ENCODE data around the gene TRIML1. TPM values are rescaled to one million over a fixed set of nuclear protein-coding genes. Genes with fewer than 3 reads are reported as not detected.
A peak's percentile ranks its signal among the peaks of the same experiment; 100 is the strongest.

TRIML1 gene
- total RNA-seq, 1 experiment from 2014 or later: not detected

GRCh38 chr4:188107931-188108843, 31.1 kb upstream of the TRIML1 start:
- Histone ChIP-seq H3K4me2 (ENCODE audit: low read length) (peak overlapping the region; percentile 78), H3K27ac (ENCODE audit: low read depth, low read length) (peak overlapping the region; percentile 75), H3K9ac (ENCODE audit: low read length) (peak overlapping the region; percentile 47), H3K4me1 (ENCODE audit: control insufficient read depth in 1 of 2, insufficient read depth in 2 of 2, low read length in 2 of 2) (peaks cover 39 to 53% of the 10 kb centered on the region in 2 experiments), H2AFZ (ENCODE audit: low read depth, low read length, poor library complexity, severe bottlenecking) (peak overlapping the region; percentile 95), H3K36me3 (ENCODE audit: control insufficient read depth in 1 of 2, insufficient read depth in 2 of 2, low read length in 2 of 2) (peaks cover 0 to 6% of the 10 kb centered on the region in 2 experiments; a peak in 2 of 4 replicates), H3K9me3 (ENCODE audit: control insufficient read depth in 1 of 2, insufficient read depth in 1 of 2, low read depth in 1 of 2, low read length in 2 of 2) (no peaks in the 10 kb centered on the region), H3K79me2 (ENCODE audit: insufficient read depth, low read length) (0 out of 2 replicates have a peak, but pooled peaks cover 5% of the 10 kb centered on the region), H3K4me3 (replicated peaks in 1 of 2; ENCODE audit: low read depth in 1 of 2, low read length in 2 of 2) (peak overlapping the region; percentile 38 to 52), H4K20me1 (ENCODE audit: insufficient read depth) (no peaks in the 10 kb centered on the region), H3K27me3 (ENCODE audit: insufficient read depth, low read length) (no peaks in the 10 kb centered on the region), H3K9me2 (ENCODE audit: insufficient read depth) (no peaks in the 10 kb centered on the region)
- BruUV-seq (replicated peaks): no TSS peak
- TF ChIP-seq, protein P1, sequence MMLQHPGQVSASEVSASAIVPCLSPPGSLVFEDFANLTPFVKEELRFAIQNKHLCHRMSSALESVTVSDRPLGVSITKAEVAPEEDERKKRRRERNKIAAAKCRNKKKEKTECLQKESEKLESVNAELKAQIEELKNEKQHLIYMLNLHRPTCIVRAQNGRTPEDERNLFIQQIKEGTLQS (IDR thresholded peaks at IDR 0.05): no peak
- TF ChIP-seq JUND (IDR thresholded peaks at IDR 0.05) (peak; percentile 44; the same call in 1 of the 2 replicates), CBX3 (IDR thresholded peaks at IDR 0.05; ENCODE audit: low read depth) (0 out of 2 replicates have a peak, but pooled peaks have one; percentile 10), FOSL1 (IDR thresholded peaks at IDR 0.05; ENCODE audit: low read depth) (peak; percentile 44; the same call in 1 of the 2 replicates), EZH2phosphoT487 (IDR thresholded peaks at IDR 0.05; ENCODE audit: borderline replicate concordance) (no peak)
- intact Hi-C loops (cut with micrococcal nuclease): loop anchor here (5.0 kb wide), 1 partner anchor 116 kb away; no protein-coding TSS in a partner anchor
- POLR2A ChIA-PET: no interaction called here
- RAD21 ChIA-PET (ENCODE audit: low non-redundant PET in 1 of 2, low total read pairs in 2 of 2, uncharacterized antibody in 2 of 2, unreplicated experiment in 2 of 2): no interaction called here
- CTCF ChIA-PET: interaction anchor here (0.6 kb wide), 1 partner anchor 261 kb away, joined by 3 read pairs; no protein-coding TSS in a partner anchor
- ATAC-seq: peak; percentile 51
- DNase-seq (ENCODE audit: low read depth, low spot score): peak; percentile 51

- intact Hi-C loops (cut with micrococcal nuclease): loop anchor here (5.0 kb wide), 1 partner anchor 117 kb away; no protein-coding TSS in a partner anchor
- ChIA-PET CTCF (no interaction called here), POLR2A (interaction anchor here (1.1 kb wide), 1 partner anchor 18 kb away, joined by 3 read pairs; no protein-coding TSS in a partner anchor), RAD21 (ENCODE audit: low non-redundant PET in 1 of 2, low total read pairs in 2 of 2, uncharacterized antibody in 2 of 2, unreplicated experiment in 2 of 2) (no interaction called here)
- Histone ChIP-seq H3K9ac (ENCODE audit: low read length) (peak within 1 kb of the TSS; percentile 47), H2AFZ (ENCODE audit: low read depth, low read length, poor library complexity, severe bottlenecking) (peak within 1 kb of the TSS; percentile 95), H3K4me3 (replicated peaks in 1 of 2; ENCODE audit: low read depth in 1 of 2, low read length in 2 of 2) (peak within 1 kb of the TSS; percentile 38 to 52), H3K9me3 (ENCODE audit: control insufficient read depth in 1 of 2, insufficient read depth in 1 of 2, low read depth in 1 of 2, low read length in 2 of 2) (no peaks in the 10 kb centered on the region), H4K20me1 (ENCODE audit: insufficient read depth) (no peaks in the 10 kb centered on the region), H3K27ac (ENCODE audit: low read depth, low read length) (peak within 1 kb of the TSS; percentile 75), H3K4me2 (ENCODE audit: low read length) (peak within 1 kb of the TSS; percentile 78), H3K27me3 (ENCODE audit: insufficient read depth, low read length) (no peaks in the 10 kb centered on the region), H3K79me2 (ENCODE audit: insufficient read depth, low read length) (0 out of 2 replicates have a peak, but pooled peaks cover 5% of the 10 kb centered on the region), H3K36me3 (ENCODE audit: control insufficient read depth in 1 of 2, insufficient read depth in 2 of 2, low read length in 2 of 2) (peaks cover 0 to 6% of the 10 kb centered on the region in 2 experiments; a peak in 2 of 4 replicates), H3K4me1 (ENCODE audit: control insufficient read depth in 1 of 2, insufficient read depth in 2 of 2, low read length in 2 of 2) (peaks cover 39 to 53% of the 10 kb centered on the region in 2 experiments), H3K9me2 (ENCODE audit: insufficient read depth) (no peaks in the 10 kb centered on the region)
- DNase-seq (ENCODE audit: low read depth, low spot score) (peak; percentile 57), ATAC-seq (peak; percentile 78)
- BruUV-seq (replicated peaks): no TSS peak
- TF ChIP-seq CEBPB (IDR thresholded peaks at IDR 0.05; ENCODE audit: low read depth) (peak; percentile 71), CBX3 (IDR thresholded peaks at IDR 0.05; ENCODE audit: low read depth) (peak; percentile 70), FOSL1 (IDR thresholded peaks at IDR 0.05; ENCODE audit: low read depth) (peak; percentile 82), JUND (IDR thresholded peaks at IDR 0.05) (peak; percentile 80), SRF (IDR thresholded peaks at IDR 0.05; ENCODE audit: low read depth) (no peak), SIN3A (IDR thresholded peaks at IDR 0.05; ENCODE audit: low read depth) (0 out of 2 replicates have a peak, but pooled peaks have one; percentile 24), SP1 (IDR thresholded peaks at IDR 0.05; ENCODE audit: low read depth) (peak; percentile 48; the same call in 1 of the 2 replicates), TCF7L2 (IDR thresholded peaks at IDR 0.05; ENCODE audit: borderline replicate concordance, extremely low read depth, insufficient read depth, insufficient read length) (no peak)
These were observed 30.0 kb upstream of the TRIML1 start, which contains the start of gene TRIML2 for GRCh38 chr4:188109157-188109755. Gene TRIML2, minus strand, starts transcription at chr4:188109603. Its CDS starts 4,235 bp downstream, at chr4:188105368.

Data from HCT116 (cell line).